HCT116 (cell line): ENCODE data around the gene KIN. TPM values are rescaled to one million over a fixed set of nuclear protein-coding genes. Genes with fewer than 3 reads are reported as not detected.

ENCODE experiments used
- ATAC-seq: fragments of 200-7000 bp; cut with Tn5 transposase; 2 replicates; pipeline ENCODE4 v1.9.1; 2020; ENCODE audit warnings: mild to moderate bottlenecking, moderate library complexity
- BruUV-seq: library from RNA; stranded (reverse); fragments of 400-500 nt; replicated peaks from 2 replicates; lab custom pipeline; 2021; lab: Mats Ljungman, UMichigan
- CTCF ChIA-PET: fragments of 300-600 bp; sonication (Branson Sonifier 250); formaldehyde crosslinking; loops from one replicate; lab custom pipeline; 2021; ENCODE audit warnings: antibody characterized with exemption; lab: Charles Lee
- POLR2A ChIA-PET: fragments of 300-600, 350-600 bp; sonication (Branson Sonifier 250); formaldehyde crosslinking; loops from one replicate; lab custom pipeline; 2021; ENCODE audit warnings: antibody characterized with exemption; lab: Charles Lee
- RAD21 ChIA-PET, 2 experiments: fragments of 300-600 bp; sonication (Branson Sonifier 250); formaldehyde crosslinking; loops; one replicate each; lab custom pipeline; 2023; ENCODE audit warnings: low total read pairs in 2 of 2; ENCODE audit not compliant: uncharacterized antibody in 2 of 2, unreplicated experiment in 2 of 2, low non-redundant PET in 1 of 2; lab: Charles Lee
- DNase-seq: peaks from one replicate; pipeline ENCODE4 v3.0.0-alpha.2; 2010; ENCODE audit warnings: low read depth, low spot score
- H2AFZ ChIP-seq: fragments of 200-600 bp; shearing (Covaris generic), sonication (generic); 2 replicates; pipeline ENCODE4 v1.6.1; 2017; ENCODE audit warnings: low read depth, mixed run types, mixed read lengths, antibody characterized with exemption, low read length; ENCODE audit not compliant: poor library complexity, severe bottlenecking
- H3K27ac ChIP-seq: 2 replicates; pipeline ENCODE4 v1.5.1; 2012; ENCODE audit warnings: low read depth, low read length
- H3K27me3 ChIP-seq: fragments of 200-600 bp; sonication (generic); 2 replicates; pipeline ENCODE4 v1.6.1; 2016; ENCODE audit warnings: mixed run types, low read length, mixed read lengths; ENCODE audit not compliant: insufficient read depth
- H3K36me3 ChIP-seq, 2 experiments: fragments of 200-500 bp in 1 of 2; fragments of 200-600 bp in 1 of 2; sonication (Bioruptor generic) in 1 of 2; sonication (generic) in 1 of 2; 2 replicates each; pipeline versions ENCODE4 v1.5.1 to v1.6.1; 2014 to 2016; ENCODE audit warnings: low read length in 2 of 2, inconsistent platforms in 1 of 2, mixed read lengths in 1 of 2, mixed run types in 1 of 2; ENCODE audit not compliant: insufficient read depth in 2 of 2, control insufficient read depth in 1 of 2
- H3K4me1 ChIP-seq, 2 experiments: fragments of 200-600 bp in 1 of 2; sonication (generic) in 1 of 2; 2 replicates each; pipeline versions ENCODE4 v1.5.1 to v1.6.1; 2012 to 2017; ENCODE audit warnings: low read length in 2 of 2, inconsistent platforms in 1 of 2, mild to moderate bottlenecking in 1 of 2, mixed read lengths in 1 of 2, mixed run types in 1 of 2, moderate library complexity in 1 of 2; ENCODE audit not compliant: insufficient read depth in 2 of 2, control insufficient read depth in 1 of 2
- H3K4me2 ChIP-seq: fragments of 200-600 bp; sonication (generic); 2 replicates; pipeline ENCODE4 v1.6.1; 2017; ENCODE audit warnings: mixed run types, low read length, mixed read lengths
- H3K4me3 ChIP-seq, 2 experiments: fragments of 200-600 bp in 1 of 2; sonication (generic) in 1 of 2; replicated peaks in 1 of 2; 2 replicates each; pipeline ENCODE4 v1.5.1; 2011 to 2016; ENCODE audit warnings: low read length in 2 of 2, control low read depth in 1 of 2, low read depth in 1 of 2, mild to moderate bottlenecking in 1 of 2, mixed read lengths in 1 of 2, mixed run types in 1 of 2
- H3K79me2 ChIP-seq: fragments of 200-600 bp; sonication (generic); 2 replicates; pipeline ENCODE4 v1.6.1; 2017; ENCODE audit warnings: mild to moderate bottlenecking, mixed run types, low read length, moderate library complexity, mixed read lengths; ENCODE audit not compliant: insufficient read depth
- H3K9ac ChIP-seq: fragments of 200-600 bp; sonication (generic); 2 replicates; pipeline ENCODE4 v1.6.1; 2016; ENCODE audit warnings: low read length, mixed read lengths
- H3K9me2 ChIP-seq: fragments of 200-600 bp; sonication (generic), shearing (Covaris generic); 2 replicates; pipeline ENCODE4 v1.6.1; 2017; ENCODE audit warnings: mixed run types, mild to moderate bottlenecking, moderate library complexity; ENCODE audit not compliant: insufficient read depth
- H3K9me3 ChIP-seq, 2 experiments: fragments of 200-500 bp in 1 of 2; fragments of 200-600 bp in 1 of 2; sonication (Bioruptor generic) in 1 of 2; sonication (generic) in 1 of 2; 2 replicates each; pipeline ENCODE4 v1.6.1; 2014 to 2017; ENCODE audit warnings: low read length in 2 of 2, mixed read lengths in 2 of 2, inconsistent platforms in 1 of 2, low read depth in 1 of 2, mild to moderate bottlenecking in 1 of 2, mixed run types in 1 of 2, moderate library complexity in 1 of 2; ENCODE audit not compliant: control insufficient read depth in 1 of 2, insufficient read depth in 1 of 2
- H4K20me1 ChIP-seq: fragments of 200-600 bp; sonication (generic), shearing (Covaris generic); 2 replicates; pipeline ENCODE4 v1.6.1; 2017; ENCODE audit warnings: mixed run types, mild to moderate bottlenecking, moderate library complexity; ENCODE audit not compliant: insufficient read depth
- CBX3 ChIP-seq: IDR thresholded peaks from 2 replicates; pipeline ENCODE4 v1.6.1; 2012; ENCODE audit warnings: low read depth
- CTCF ChIP-seq, 3 experiments: fragments of 200-600 bp in 1 of 3; sonication (generic) in 1 of 3; IDR thresholded peaks in 2 of 3; conservative IDR thresholded peaks in 1 of 3; 2 replicates each; pipeline ENCODE4 v1.5.1; 2012 to 2017; ENCODE audit warnings: low read depth in 2 of 3, low read length in 2 of 3, antibody characterized with exemption in 1 of 3, borderline replicate concordance in 1 of 3, control low read depth in 1 of 3, mild to moderate bottlenecking in 1 of 3, mixed read lengths in 1 of 3, mixed run types in 1 of 3, moderate library complexity in 1 of 3; ENCODE audit not compliant: insufficient read depth in 1 of 3
- FOSL1 ChIP-seq: IDR thresholded peaks from 2 replicates; pipeline ENCODE4 v1.6.1; 2012; ENCODE audit warnings: low read depth
- JUND ChIP-seq: IDR thresholded peaks from 2 replicates; pipeline ENCODE4 v1.6.1; 2012
- POLR2AphosphoS5 ChIP-seq: IDR thresholded peaks from 2 replicates; pipeline ENCODE4 v1.6.1; 2011; ENCODE audit warnings: mild to moderate bottlenecking, low read depth, low read length, moderate library complexity
- SP1 ChIP-seq: IDR thresholded peaks from 2 replicates; pipeline ENCODE4 v1.6.1; 2012; ENCODE audit warnings: low read depth
- YY1 ChIP-seq: IDR thresholded peaks from 2 replicates; pipeline ENCODE4 v1.6.1; 2011; ENCODE audit warnings: low read length, low read depth, moderate library complexity, mild to moderate bottlenecking; ENCODE audit not compliant: insufficient replicate concordance; ENCODE audit errors: extremely low read depth
- ZNF274 ChIP-seq: fragments of 200-500 bp; sonication (Bioruptor generic); IDR thresholded peaks from 2 replicates; pipeline ENCODE4 v1.6.1; 2014; ENCODE audit warnings: mild to moderate bottlenecking, low read depth, low read length, inconsistent platforms
- intact Hi-C: fragments of 100-400 bp; cut with micrococcal nuclease; formaldehyde crosslinking; loops from 2 replicates; pipeline ENCODE4 v1.10.0; 2022
- total RNA-seq: library from RNA; stranded (reverse); gene quantifications from one replicate; pipeline ENCODE4 v1.2.1, GENCODE V29; 2021; ENCODE audit not compliant: unreplicated experiment
- TF ChIP-seq, protein P1 (sequence below): IDR thresholded peaks from 2 replicates; pipeline ENCODE4 v1.6.1; 2012

Gene KIN
- total RNA-seq, 1 experiment from 2014 or later: 13.6 TPM

- no peak for ATAC-seq
- Histone ChIP-seq H3K36me3 (peaks cover 61% of the 10 kb centered on the region in 2 experiments), H4K20me1 (no peaks in the 10 kb centered on the region), H3K79me2 (peaks cover 23% of the 10 kb centered on the region), H3K9me3 (no peaks in the 10 kb centered on the region), H3K4me2 (no peak overlapping the region), H3K9ac (no peak overlapping the region), H2AFZ (no peak overlapping the region), H3K4me1 (no peaks in the 10 kb centered on the region), H3K4me3 (no peak overlapping the region), H3K27ac (no peak overlapping the region), H3K27me3 (no peaks in the 10 kb centered on the region), H3K9me2 (no peaks in the 10 kb centered on the region)
- POLR2A ChIA-PET: no interaction called here
- DNase-seq: no peak
- intact Hi-C loops: no loop called here
- CTCF ChIA-PET: no interaction called here
- TF ChIP-seq CTCF (IDR thresholded peaks at IDR 0.05 in 2 of 3, conservative IDR thresholded peaks at IDR 0.05 in 1 of 3; ENCODE audit: borderline replicate concordance in 1 of 3, insufficient read depth in 1 of 3, low read depth in 2 of 3, low read length in 2 of 3) (no peak), ZNF274 (no peak)
- RAD21 ChIA-PET: no interaction called here
- BruUV-seq: no TSS peak
These were observed 16.4 kb upstream of the KIN start for GRCh38 chr10:7804216-7804615.

DNA sequence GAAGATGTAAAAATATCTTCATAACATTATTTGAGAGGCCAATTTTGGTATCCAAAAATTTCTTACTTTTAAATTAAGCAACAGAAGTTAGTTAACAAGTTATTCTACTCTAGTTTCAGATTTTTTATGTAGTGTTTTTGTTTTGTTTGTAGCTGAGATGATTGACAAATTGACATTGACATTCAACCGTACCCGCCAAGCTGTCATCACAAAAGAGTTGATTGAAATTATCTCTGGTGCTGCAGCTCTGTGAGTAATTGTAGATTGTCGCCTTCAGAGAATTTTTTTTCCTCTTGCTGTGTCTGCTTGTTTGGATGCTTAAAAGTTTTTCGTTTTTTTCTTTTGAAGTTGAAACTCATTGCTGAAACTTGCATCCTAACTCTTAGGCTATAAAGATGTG is 14.8 kb upstream of the KIN start:
- DNase-seq: no peak
- Histone ChIP-seq H3K9me2 (no peaks in the 10 kb centered on the region), H4K20me1 (no peaks in the 10 kb centered on the region), H3K27me3 (no peaks in the 10 kb centered on the region), H3K4me2 (no peak overlapping the region), H3K4me1 (peaks cover 3 to 5% of the 10 kb centered on the region in 2 experiments; a peak in 3 of 4 replicates), H3K9ac (no peak overlapping the region), H3K27ac (no peak overlapping the region), H3K4me3 (no peak overlapping the region), H3K79me2 (peaks cover 33% of the 10 kb centered on the region), H3K36me3 (peaks cover 62 to 67% of the 10 kb centered on the region in 2 experiments), H2AFZ (no peak overlapping the region), H3K9me3 (no peaks in the 10 kb centered on the region)
- ATAC-seq: no peak
- no TSS peak for BruUV-seq
- POLR2A ChIA-PET: no interaction called here
- intact Hi-C loops: no loop called here
- RAD21 ChIA-PET: no interaction called here
- CTCF ChIA-PET: no interaction called here
- TF ChIP-seq CBX3: no peak
- TF ChIP-seq SP1: no peak
- no peak for TF ChIP-seq FOSL1
- TF ChIP-seq YY1: no peak
- no peak for TF ChIP-seq POLR2AphosphoS5
- TF ChIP-seq CTCF (IDR thresholded peaks at IDR 0.05 in 2 of 3, conservative IDR thresholded peaks at IDR 0.05 in 1 of 3; ENCODE audit: borderline replicate concordance in 1 of 3, insufficient read depth in 1 of 3, low read depth in 2 of 3, low read length in 2 of 3): no peak
- TF ChIP-seq, protein P1, sequence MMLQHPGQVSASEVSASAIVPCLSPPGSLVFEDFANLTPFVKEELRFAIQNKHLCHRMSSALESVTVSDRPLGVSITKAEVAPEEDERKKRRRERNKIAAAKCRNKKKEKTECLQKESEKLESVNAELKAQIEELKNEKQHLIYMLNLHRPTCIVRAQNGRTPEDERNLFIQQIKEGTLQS: no peak
- TF ChIP-seq JUND: no peak
